Panc1 (cell line): ENCODE data around the gene WDR49.

Experiments
- REST ChIP-seq, 2 experiments: IDR thresholded peaks; 2 replicates each; pipeline ENCODE4 v1.6.1; 2011 to 2012; ENCODE audit warnings: low read depth in 2 of 2, control low read depth in 1 of 2, low read length in 1 of 2, mild to moderate bottlenecking in 1 of 2, moderate library complexity in 1 of 2; ENCODE audit not compliant: insufficient read depth in 1 of 2
- TF ChIP-seq, protein P1 (sequence below): fragments of 450-650 bp; IDR thresholded peaks from 2 replicates; pipeline ENCODE4 v1.5.1; 2017; ENCODE audit warnings: mild to moderate bottlenecking

- TF ChIP-seq, protein P1, sequence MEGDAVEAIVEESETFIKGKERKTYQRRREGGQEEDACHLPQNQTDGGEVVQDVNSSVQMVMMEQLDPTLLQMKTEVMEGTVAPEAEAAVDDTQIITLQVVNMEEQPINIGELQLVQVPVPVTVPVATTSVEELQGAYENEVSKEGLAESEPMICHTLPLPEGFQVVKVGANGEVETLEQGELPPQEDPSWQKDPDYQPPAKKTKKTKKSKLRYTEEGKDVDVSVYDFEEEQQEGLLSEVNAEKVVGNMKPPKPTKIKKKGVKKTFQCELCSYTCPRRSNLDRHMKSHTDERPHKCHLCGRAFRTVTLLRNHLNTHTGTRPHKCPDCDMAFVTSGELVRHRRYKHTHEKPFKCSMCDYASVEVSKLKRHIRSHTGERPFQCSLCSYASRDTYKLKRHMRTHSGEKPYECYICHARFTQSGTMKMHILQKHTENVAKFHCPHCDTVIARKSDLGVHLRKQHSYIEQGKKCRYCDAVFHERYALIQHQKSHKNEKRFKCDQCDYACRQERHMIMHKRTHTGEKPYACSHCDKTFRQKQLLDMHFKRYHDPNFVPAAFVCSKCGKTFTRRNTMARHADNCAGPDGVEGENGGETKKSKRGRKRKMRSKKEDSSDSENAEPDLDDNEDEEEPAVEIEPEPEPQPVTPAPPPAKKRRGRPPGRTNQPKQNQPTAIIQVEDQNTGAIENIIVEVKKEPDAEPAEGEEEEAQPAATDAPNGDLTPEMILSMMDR, result no peak
- TF ChIP-seq REST (IDR thresholded peaks at IDR 0.05; ENCODE audit: insufficient read depth in 1 of 2, low read depth in 2 of 2, low read length in 1 of 2), result no peak
These were observed 3.1 kb upstream of the WDR49 start for GRCh38 chr3:167656821-167657220.
